DOHH2 (cell line): Measurements from ENCODE around the gene COIL.

Experiments used
- H3F3A ChIP-seq: fragments of 200-600 bp; sonication (generic), shearing (Covaris generic); 2 replicates; pipeline ENCODE4 v1.6.0; 2016; ENCODE audit warnings: antibody characterized with exemption, mild to moderate bottlenecking; ENCODE audit not compliant: control insufficient read depth, insufficient read depth
- H3K27ac ChIP-seq: fragments of 200-600 bp; sonication (generic); 2 replicates; pipeline ENCODE4 v1.5.1; 2014; ENCODE audit warnings: low read depth, mild to moderate bottlenecking, low read length, moderate library complexity
- H3K27me3 ChIP-seq: fragments of 200-600 bp; sonication (generic); 2 replicates; pipeline ENCODE4 v1.6.1; 2014; ENCODE audit warnings: mild to moderate bottlenecking, low read length, mixed read lengths; ENCODE audit not compliant: control insufficient read depth
- H3K36me3 ChIP-seq: fragments of 200-600 bp; sonication (generic); 2 replicates; pipeline ENCODE4 v1.6.1; 2014; ENCODE audit warnings: mild to moderate bottlenecking, low read length, moderate library complexity, mixed read lengths; ENCODE audit not compliant: control insufficient read depth
- H3K4me1 ChIP-seq: fragments of 200-600 bp; sonication (generic); 2 replicates; pipeline ENCODE4 v1.6.1; 2014; ENCODE audit warnings: mild to moderate bottlenecking, low read length, mixed read lengths; ENCODE audit not compliant: control insufficient read depth
- H3K4me2 ChIP-seq: fragments of 200-600 bp; sonication (generic); 2 replicates; pipeline ENCODE4 v1.6.0; 2014; ENCODE audit warnings: mild to moderate bottlenecking, low read length, moderate library complexity
- H3K4me3 ChIP-seq: fragments of 200-600 bp; sonication (generic); 2 replicates; pipeline ENCODE4 v1.5.1; 2014; ENCODE audit warnings: mild to moderate bottlenecking, low read length, mixed read lengths
- H3K79me2 ChIP-seq: fragments of 200-600 bp; sonication (generic); 2 replicates; pipeline ENCODE4 v1.6.1; 2014; ENCODE audit warnings: mild to moderate bottlenecking, low read length, mixed read lengths; ENCODE audit not compliant: control insufficient read depth
- H3K9me2 ChIP-seq: fragments of 200-600 bp; sonication (generic); replicated peaks from 2 replicates; pipeline ENCODE4 v1.6.1; 2014; ENCODE audit warnings: mild to moderate bottlenecking, low read length, mixed read lengths; ENCODE audit not compliant: control insufficient read depth
- H3K9me3 ChIP-seq: fragments of 200-600 bp; sonication (generic); 2 replicates; pipeline ENCODE4 v1.6.1; 2014; ENCODE audit warnings: antibody characterized with exemption, low read length, mixed read lengths; ENCODE audit not compliant: control insufficient read depth, insufficient read depth
- H4K20me1 ChIP-seq: fragments of 200-600 bp; sonication (generic); 2 replicates; pipeline ENCODE4 v1.6.0; 2014; ENCODE audit warnings: low read depth, mild to moderate bottlenecking, antibody characterized with exemption, low read length, moderate library complexity; ENCODE audit not compliant: control insufficient read depth, insufficient read depth
- EZH2phosphoT487 ChIP-seq: fragments of 200-600 bp; sonication (generic); IDR thresholded peaks from 2 replicates; pipeline ENCODE4 v1.6.1; 2017; ENCODE audit warnings: borderline replicate concordance, mild to moderate bottlenecking, antibody characterized with exemption, low read length, moderate library complexity, mixed read lengths
- TF ChIP-seq, protein P1 (sequence below): fragments of 200-600 bp; sonication (generic); IDR thresholded peaks from one replicate; pipeline ENCODE4 v1.5.1; 2014; ENCODE audit warnings: antibody characterized with exemption, mild to moderate bottlenecking, low read depth, low read length; ENCODE audit not compliant: poor library complexity, severe bottlenecking

The COIL gene

DNA sequence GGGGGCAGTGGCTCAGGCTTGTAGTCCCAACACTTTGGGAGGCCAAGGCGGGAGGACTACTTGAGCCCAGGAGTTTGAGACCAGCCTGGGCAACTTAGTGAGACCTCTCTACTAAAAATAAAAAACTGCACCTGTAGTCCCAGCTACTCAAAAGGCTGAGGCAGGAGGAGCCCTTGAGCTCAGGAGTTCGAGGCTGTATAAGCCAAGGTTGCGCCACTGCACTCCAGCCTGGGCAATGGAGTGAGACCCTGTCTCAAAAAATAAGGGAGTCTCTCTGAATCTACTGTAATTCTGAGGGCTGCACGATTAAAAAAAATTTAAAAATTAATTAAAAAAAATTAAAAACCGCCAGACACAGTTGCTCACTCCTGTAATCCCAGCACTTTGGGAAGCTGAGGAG, 3.9 kb downstream of the COIL start:
- Histone ChIP-seq H3K4me2 (no peak overlapping the region), H3K4me3 (no peak overlapping the region), H3K79me2 (peaks cover 73% of the 10 kb centered on the region), H3F3A (0 out of 2 replicates have a peak, but pooled peaks cover 3% of the 10 kb centered on the region), H3K36me3 (no peaks in the 10 kb centered on the region; the same call in none of the 2 replicates), H3K27ac (no peak overlapping the region), H3K9me3 (no peaks in the 10 kb centered on the region), H4K20me1 (no peaks in the 10 kb centered on the region; the same call in 1 of the 2 replicates), H3K4me1 (peaks cover 20% of the 10 kb centered on the region), H3K9me2 (no peaks in the 10 kb centered on the region), H3K27me3 (no peaks in the 10 kb centered on the region)
- TF ChIP-seq EZH2phosphoT487, result no peak
- TF ChIP-seq, protein P1, sequence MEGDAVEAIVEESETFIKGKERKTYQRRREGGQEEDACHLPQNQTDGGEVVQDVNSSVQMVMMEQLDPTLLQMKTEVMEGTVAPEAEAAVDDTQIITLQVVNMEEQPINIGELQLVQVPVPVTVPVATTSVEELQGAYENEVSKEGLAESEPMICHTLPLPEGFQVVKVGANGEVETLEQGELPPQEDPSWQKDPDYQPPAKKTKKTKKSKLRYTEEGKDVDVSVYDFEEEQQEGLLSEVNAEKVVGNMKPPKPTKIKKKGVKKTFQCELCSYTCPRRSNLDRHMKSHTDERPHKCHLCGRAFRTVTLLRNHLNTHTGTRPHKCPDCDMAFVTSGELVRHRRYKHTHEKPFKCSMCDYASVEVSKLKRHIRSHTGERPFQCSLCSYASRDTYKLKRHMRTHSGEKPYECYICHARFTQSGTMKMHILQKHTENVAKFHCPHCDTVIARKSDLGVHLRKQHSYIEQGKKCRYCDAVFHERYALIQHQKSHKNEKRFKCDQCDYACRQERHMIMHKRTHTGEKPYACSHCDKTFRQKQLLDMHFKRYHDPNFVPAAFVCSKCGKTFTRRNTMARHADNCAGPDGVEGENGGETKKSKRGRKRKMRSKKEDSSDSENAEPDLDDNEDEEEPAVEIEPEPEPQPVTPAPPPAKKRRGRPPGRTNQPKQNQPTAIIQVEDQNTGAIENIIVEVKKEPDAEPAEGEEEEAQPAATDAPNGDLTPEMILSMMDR, result no peak

DNA sequence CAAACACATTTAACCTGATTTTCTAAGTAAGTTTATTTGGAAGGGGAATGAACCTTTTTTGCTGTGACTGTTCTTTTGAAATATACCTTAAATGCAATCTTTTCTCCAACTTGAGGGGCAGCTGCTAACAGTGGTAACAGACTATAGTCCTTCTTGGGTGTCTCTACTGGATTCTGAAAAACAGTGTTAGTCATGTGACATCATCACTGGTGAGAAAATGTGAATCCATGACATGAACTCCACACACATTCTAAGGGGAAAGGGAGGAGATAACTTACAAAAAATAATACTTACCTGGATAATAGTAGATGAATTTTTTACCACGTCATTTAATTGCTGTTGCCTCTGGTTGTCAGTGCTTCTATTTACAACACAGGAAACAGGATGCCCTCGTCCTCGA, 11.3 kb downstream of the COIL start:
- TF ChIP-seq, protein P1, result no peak
- H3K36me3 ChIP-seq, result peaks cover 36% of the 10 kb centered on the region
- no peak overlapping the region for H3K27ac ChIP-seq
- H3K79me2 ChIP-seq, result peaks cover 21% of the 10 kb centered on the region
- no peaks in the 10 kb centered on the region for H3K4me1 ChIP-seq
- no peaks in the 10 kb centered on the region for H3K9me3 ChIP-seq
- H3K9me2 ChIP-seq, result no peaks in the 10 kb centered on the region
- no peaks in the 10 kb centered on the region for H3F3A ChIP-seq
- no peaks in the 10 kb centered on the region for H4K20me1 ChIP-seq
- no peak overlapping the region for H3K4me3 ChIP-seq
- H3K4me2 ChIP-seq, result no peak overlapping the region
- H3K27me3 ChIP-seq, result no peaks in the 10 kb centered on the region

DNA sequence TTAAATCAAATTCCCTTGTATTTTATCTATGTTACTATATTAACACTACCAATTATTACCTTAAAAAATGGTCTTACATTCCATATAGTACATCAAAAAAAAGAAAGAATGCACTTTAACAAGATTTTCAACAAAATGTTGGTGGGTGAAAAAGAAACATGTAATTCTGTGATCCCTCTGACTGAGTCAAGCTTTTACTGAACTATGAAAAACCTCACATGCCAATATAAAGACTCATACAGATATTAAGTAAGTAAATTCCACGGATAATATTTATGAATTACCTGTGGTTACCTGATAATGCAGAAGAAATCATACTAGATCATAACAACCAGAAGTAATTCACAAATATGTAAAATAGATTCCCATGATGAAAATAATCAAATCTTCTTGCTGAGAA, 12.4 kb downstream of the COIL start:
- Histone ChIP-seq H3K36me3 (peaks cover 42% of the 10 kb centered on the region), H3K79me2 (peaks cover 12% of the 10 kb centered on the region), H3K27me3 (no peaks in the 10 kb centered on the region), H3K9me3 (no peaks in the 10 kb centered on the region), H3K9me2 (no peaks in the 10 kb centered on the region), H3F3A (no peaks in the 10 kb centered on the region), H3K4me2 (no peak overlapping the region), H3K4me3 (no peak overlapping the region), H4K20me1 (no peaks in the 10 kb centered on the region), H3K27ac (no peak overlapping the region), H3K4me1 (no peaks in the 10 kb centered on the region)
- no peak for TF ChIP-seq EZH2phosphoT487
- TF ChIP-seq, protein P1, result no peak

DNA sequence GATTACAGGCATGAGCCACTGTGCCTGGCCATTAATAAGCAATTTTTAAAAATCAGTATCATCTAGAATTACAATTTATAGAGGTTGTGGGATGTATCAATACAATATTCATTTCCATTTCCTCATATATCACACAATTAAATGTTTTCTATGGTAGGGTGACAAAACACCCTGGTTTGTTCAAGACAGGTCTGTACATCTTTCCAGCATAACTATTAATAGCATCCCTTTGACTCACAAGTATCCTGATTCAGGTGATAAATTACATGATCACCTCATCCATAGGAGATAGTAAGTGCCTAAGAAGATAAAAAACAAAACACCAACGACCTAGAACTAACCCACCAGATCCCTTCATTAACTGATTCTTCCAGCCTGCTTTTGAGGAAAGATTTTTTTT, 13.1 kb downstream of the COIL start:
- TF ChIP-seq, protein P1, result no peak
- TF ChIP-seq EZH2phosphoT487, result no peak
- H3K4me3 ChIP-seq, result no peak overlapping the region
- no peak overlapping the region for H3K27ac ChIP-seq
- no peaks in the 10 kb centered on the region for H3K9me2 ChIP-seq
- H3F3A ChIP-seq, result no peaks in the 10 kb centered on the region
- no peaks in the 10 kb centered on the region for H3K4me1 ChIP-seq
- H3K27me3 ChIP-seq, result no peaks in the 10 kb centered on the region
- H3K4me2 ChIP-seq, result no peak overlapping the region
- H3K9me3 ChIP-seq, result no peaks in the 10 kb centered on the region
- no peaks in the 10 kb centered on the region for H4K20me1 ChIP-seq
- peaks cover 8% of the 10 kb centered on the region for H3K79me2 ChIP-seq
- peaks cover 48% of the 10 kb centered on the region for H3K36me3 ChIP-seq
